Heart right ventricle (tissue), 16 donors: ENCODE data around the gene EYA3. TPM values are rescaled to one million over a fixed set of nuclear protein-coding genes. Genes with fewer than 3 reads are reported as not detected.
A peak's percentile ranks its signal among the peaks of the same experiment; 100 is the strongest.

Experiments
- ATAC-seq, 8 donors: fragments of 200-7000 bp; cut with Tn5 transposase; one replicate each; pipeline ENCODE4 v1.9.1; 2020; ENCODE audit warnings: mild to moderate bottlenecking in 8 of 8, moderate library complexity in 8 of 8, moderate number of reproducible peaks in 1 of 8
- DNase-seq, 2 donors: peaks; one replicate each; pipeline ENCODE4 v3.0.0-alpha.2; 2020
- H3K27ac ChIP-seq, 10 donors: fragments of 200-600 bp; sonication (generic) in 2 of 10; one replicate each; pipeline versions ENCODE4 v1.5.0 to v1.8.0; 2020 to 2022; ENCODE audit warnings: mild to moderate bottlenecking in 3 of 10
- H3K27me3 ChIP-seq, 7 donors: fragments of 200-600 bp; one replicate each; pipeline ENCODE4 v1.8.0; 2021 to 2022; ENCODE audit warnings: mild to moderate bottlenecking in 2 of 7
- H3K36me3 ChIP-seq, 9 donors: fragments of 200-600 bp; sonication (generic) in 1 of 9; one replicate each; pipeline versions ENCODE4 v1.5.0 to v1.8.0; 2020 to 2022; ENCODE audit warnings: mild to moderate bottlenecking in 2 of 9
- H3K4me1 ChIP-seq, 9 donors: fragments of 200-600 bp; sonication (generic) in 1 of 9; one replicate each; pipeline versions ENCODE4 v1.5.0 to v1.8.0; 2020 to 2022; ENCODE audit warnings: mild to moderate bottlenecking in 4 of 9
- H3K4me3 ChIP-seq, 10 donors: fragments of 200-600 bp; sonication (generic) in 2 of 10; one replicate each; pipeline versions ENCODE4 v1.5.0 to v1.8.0; 2020 to 2022; ENCODE audit warnings: mild to moderate bottlenecking in 7 of 10, moderate library complexity in 2 of 10
- H3K9me3 ChIP-seq, 11 donors: fragments of 200-600 bp in 10 of 11; sonication (generic) in 2 of 11; one replicate each; pipeline versions ENCODE4 v1.5.0 to v1.8.0; 2013 to 2022; ENCODE audit warnings: mild to moderate bottlenecking in 2 of 11, control low read depth in 1 of 11, moderate library complexity in 1 of 11
- WGBS, 2 donors: extraction: QIAGEN DNeasy Blood & Tissue Kit; methylation state at CpG; one replicate each; pipeline ENCODE4 v1.1.7; 2013; ENCODE audit warnings: inconsistent platforms in 1 of 2; 5-methylcytosine and 5-hydroxymethylcytosine counted together
- intact Hi-C, 10 donors: fragments of 100-400 bp; cut with DNase I; formaldehyde crosslinking; loops; one replicate each; pipeline versions ENCODE4 v1.11.1 to v1.14.2; 2022
- polyA plus RNA-seq, 2 donors: library from polyadenylated mRNA; stranded (reverse); fragments of 200-250 nt; gene quantifications; one replicate each; pipeline ENCODE4 v1.2.3, GENCODE V29; 2013
- total RNA-seq, 10 donors: library from RNA; stranded (reverse); fragmentation: NEBNext Ultra II Directional in 3 of 10; extraction: Animal tissue kit (Norgen Biotek cat#: 25700) in 3 of 10; gene quantifications; one replicate each; pipeline versions ENCODE4 v1.2.1 to v1.2.4, GENCODE V29; 2021 to 2023
- TF ChIP-seq, protein P1 (sequence below), 9 donors: fragments of 200-600 bp; sonication (generic) in 2 of 9; IDR thresholded peaks; one replicate each; pipeline versions ENCODE4 v1.5.0 to v1.8.0; 2021 to 2022; ENCODE audit warnings: antibody characterized with exemption in 9 of 9, mild to moderate bottlenecking in 5 of 9, moderate library complexity in 1 of 9
- donor health status: Arrhythmogenic right ventricular cardiomyopathy.
- donor health status: ischemic (EF 13 %, LVEDD 7.1; RV severe dilation, severe dysfunction).
- donor health status: healthy with polysubstance abuse.
- donor health status: DM: no; HTN: yes; CAD: no.
- donor health status: DM: no; HTN: no; CAD: no.
- donor health status: ischemic (EF 25% LVEDD 6.9; RV normal size, moderate dysfunction).
- donor health status: ischemic (EF 25% LVEDD 5.7; RV mildly dilated, moderate dysfunction).
- donor health status: healthy.
- donor health status: DM: yes; HTN: yes; CAD: no.
- donor health status: Ischemic cardiomyopathy.
- donor health status: ischemic (EF 35%, LVEDD 5.7; RV mildly dilated, moderate dysfunction).
- donor health status: nonischemic (EF 11% LVEDD 7.7; RV severe dilation, severe dysfunction).
- donor health status: DM: yes; HTN: yes; CAD: no.
- donor health status: PGD.
- donor health status: ischemic (EF 29% LVEDD 5.4; RV normal size, mild dysfunction).
- donor health status: nonischemic (EF 23%, LVEDD 6.1; RV moderate dilation, normal function).

EYA3 gene
- total and polyA plus RNA-seq, 12 donors, result 3.6 to 22.1 (median 17.3) TPM

DNA sequence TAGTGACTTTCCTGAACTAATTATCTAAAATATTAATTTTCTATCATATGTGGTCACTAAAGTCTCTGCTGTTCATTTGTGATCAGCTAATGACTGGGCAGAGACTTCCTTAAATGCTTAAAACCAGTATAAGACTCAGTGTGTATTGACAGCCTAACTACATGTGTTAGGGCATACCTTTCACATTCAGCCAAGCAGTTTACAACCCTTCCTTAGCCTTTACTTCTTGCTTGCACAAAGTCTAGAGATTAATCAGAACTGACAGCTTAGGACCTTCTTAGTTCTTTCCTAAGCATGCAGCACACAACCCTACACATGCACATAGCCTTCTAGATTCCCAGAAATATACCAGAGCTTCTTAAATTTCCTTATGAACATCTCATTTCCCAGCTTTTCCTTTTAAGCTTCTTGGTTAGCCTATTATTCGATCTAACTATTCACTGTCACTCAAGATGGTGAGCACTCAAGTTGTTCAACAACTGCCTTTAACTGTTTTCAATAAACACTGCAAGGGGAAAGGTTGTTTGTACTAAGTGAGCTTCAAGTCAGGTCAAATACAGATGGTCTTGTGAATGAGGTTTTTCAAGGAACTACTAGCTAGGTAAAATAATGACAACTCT, 13.4 kb downstream of the EYA3 start:
- Histone ChIP-seq H3K9me3 (no peaks in the 10 kb centered on the region), H3K36me3 (peaks cover 0 to 13% (median 0%) of the 10 kb centered on the region in 9 donors), H3K4me3 (no peak overlapping the region), H3K27me3 (no peaks in the 10 kb centered on the region), H3K27ac (peak overlapping the region in 2 of 10 donors; percentile 11 to 53), H3K4me1 (peaks cover 0 to 48% (median 29%) of the 10 kb centered on the region in 9 donors)
- no peak for ATAC-seq
- TF ChIP-seq, protein P1, sequence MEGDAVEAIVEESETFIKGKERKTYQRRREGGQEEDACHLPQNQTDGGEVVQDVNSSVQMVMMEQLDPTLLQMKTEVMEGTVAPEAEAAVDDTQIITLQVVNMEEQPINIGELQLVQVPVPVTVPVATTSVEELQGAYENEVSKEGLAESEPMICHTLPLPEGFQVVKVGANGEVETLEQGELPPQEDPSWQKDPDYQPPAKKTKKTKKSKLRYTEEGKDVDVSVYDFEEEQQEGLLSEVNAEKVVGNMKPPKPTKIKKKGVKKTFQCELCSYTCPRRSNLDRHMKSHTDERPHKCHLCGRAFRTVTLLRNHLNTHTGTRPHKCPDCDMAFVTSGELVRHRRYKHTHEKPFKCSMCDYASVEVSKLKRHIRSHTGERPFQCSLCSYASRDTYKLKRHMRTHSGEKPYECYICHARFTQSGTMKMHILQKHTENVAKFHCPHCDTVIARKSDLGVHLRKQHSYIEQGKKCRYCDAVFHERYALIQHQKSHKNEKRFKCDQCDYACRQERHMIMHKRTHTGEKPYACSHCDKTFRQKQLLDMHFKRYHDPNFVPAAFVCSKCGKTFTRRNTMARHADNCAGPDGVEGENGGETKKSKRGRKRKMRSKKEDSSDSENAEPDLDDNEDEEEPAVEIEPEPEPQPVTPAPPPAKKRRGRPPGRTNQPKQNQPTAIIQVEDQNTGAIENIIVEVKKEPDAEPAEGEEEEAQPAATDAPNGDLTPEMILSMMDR (IDR thresholded peaks at IDR 0.05), result no peak
- DNase-seq, result no peak
- WGBS, 2 donors, result 93 to 95% methylated on average over 1 of the region's 1 CpG
- intact Hi-C loops, result no loop called here

DNA sequence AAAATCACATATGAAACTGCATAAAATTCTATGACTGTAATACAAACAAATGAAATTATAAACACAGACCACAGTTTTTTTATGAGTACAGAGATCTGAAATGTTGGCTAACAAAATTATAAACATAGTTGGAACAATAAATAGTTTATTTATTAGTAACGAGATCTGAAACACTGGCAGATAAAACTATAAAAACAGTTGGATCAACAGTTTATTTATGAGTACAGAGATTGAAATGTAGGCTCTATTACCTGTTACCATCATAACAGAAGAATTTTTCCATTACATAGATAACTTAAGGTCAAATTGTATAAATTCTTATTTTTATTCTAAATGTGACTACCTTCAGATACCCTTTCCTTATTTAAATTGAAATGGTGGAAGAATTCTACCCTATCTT, 14.5 kb downstream of the EYA3 start:
- intact Hi-C loops, result no loop called here
- no peak overlapping the region for H3K4me3 ChIP-seq
- 70 to 72% methylated on average over 1 of the region's 1 CpG for WGBS, 2 donors
- TF ChIP-seq, protein P1 (IDR thresholded peaks at IDR 0.05), result no peak
- DNase-seq, result no peak
- peak overlapping the region in 1 of 10 donors; percentile 13 for H3K27ac ChIP-seq
- H3K9me3 ChIP-seq, result no peaks in the 10 kb centered on the region
- peaks cover 0 to 3% (median 0%) of the 10 kb centered on the region in 9 donors for H3K36me3 ChIP-seq
- H3K27me3 ChIP-seq, result no peaks in the 10 kb centered on the region
- peaks cover 0 to 42% (median 21%) of the 10 kb centered on the region in 9 donors for H3K4me1 ChIP-seq
- ATAC-seq, result no peak

DNA sequence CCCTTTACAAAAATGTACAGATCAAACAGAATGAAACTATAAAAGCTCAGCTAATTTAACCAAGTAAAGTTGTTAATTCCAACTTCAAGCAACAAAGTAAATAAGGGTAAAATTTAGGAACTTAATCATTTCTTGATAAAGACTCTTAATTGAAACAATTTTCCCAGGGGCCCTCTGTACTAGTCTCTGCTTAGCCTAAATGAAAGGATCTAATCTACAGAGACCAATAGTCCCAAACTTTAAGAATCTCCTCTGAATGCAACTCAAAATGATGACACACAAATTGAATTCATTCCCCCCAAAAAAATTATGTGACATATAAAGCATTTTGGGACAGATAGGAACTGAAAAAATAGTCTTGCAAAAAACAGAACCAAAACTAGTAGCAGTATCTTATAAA, 16.6 kb downstream of the EYA3 start:
- Histone ChIP-seq H3K9me3 (no peaks in the 10 kb centered on the region), H3K27me3 (no peaks in the 10 kb centered on the region), H3K27ac (no peak overlapping the region), H3K4me3 (no peak overlapping the region), H3K36me3 (no peaks in the 10 kb centered on the region), H3K4me1 (peaks cover 0 to 44% (median 20%) of the 10 kb centered on the region in 9 donors)
- ATAC-seq, result no peak
- intact Hi-C loops, result no loop called here
- TF ChIP-seq, protein P1 (IDR thresholded peaks at IDR 0.05), result no peak
- no peak for DNase-seq

DNA sequence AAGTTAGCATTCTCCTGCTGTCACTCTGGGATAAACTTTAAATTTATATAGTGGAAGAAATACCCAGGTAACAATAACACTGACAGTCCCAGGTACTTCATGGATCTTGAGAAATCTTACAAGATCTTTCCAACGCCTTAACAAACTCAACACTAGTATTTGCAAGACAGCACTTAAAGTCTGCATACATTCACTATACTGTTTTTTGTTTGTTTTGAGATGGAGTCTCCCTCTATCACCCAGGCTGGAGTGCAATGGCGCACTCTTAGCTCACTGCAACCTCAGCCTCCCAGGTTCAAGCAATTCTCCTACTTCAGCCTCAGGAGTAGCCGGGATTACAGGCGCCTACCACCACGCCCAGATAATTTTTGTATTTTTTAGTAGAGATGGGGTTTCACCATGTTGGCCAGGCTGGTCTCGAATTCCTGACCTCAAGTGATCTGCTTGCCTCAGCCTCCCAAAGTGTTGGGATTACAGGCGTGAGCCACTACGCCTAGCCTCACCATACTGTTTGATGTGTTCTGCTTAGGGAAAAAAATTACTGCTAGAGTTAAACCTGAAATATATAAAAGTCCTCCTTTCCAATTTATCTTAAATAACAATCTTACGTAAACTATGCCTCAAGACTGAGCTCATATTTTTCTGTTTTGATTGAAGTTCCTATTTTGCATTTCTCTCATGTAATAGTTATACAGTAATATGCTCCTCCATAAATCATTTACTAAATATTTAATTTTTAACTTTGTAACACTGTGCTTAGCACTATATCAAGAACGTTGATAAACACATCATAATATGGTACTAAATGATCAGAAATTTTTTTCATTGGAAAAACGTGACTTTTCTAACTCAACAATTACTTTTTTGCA, 17.5 kb downstream of the EYA3 start:
- Histone ChIP-seq H3K27ac (no peak overlapping the region), H3K4me1 (peaks cover 0 to 39% (median 23%) of the 10 kb centered on the region in 9 donors)
- TF ChIP-seq, protein P1 (IDR thresholded peaks at IDR 0.05), result no peak

More for the DNA sequence above, 17.5 kb downstream of the EYA3 start:
- 94 to 96% methylated on average over 11 of the region's 11 CpGs for WGBS, 2 donors
- DNase-seq, result no peak
- intact Hi-C loops, result no loop called here
- Histone ChIP-seq H3K4me3 (no peak overlapping the region), H3K27me3 (no peaks in the 10 kb centered on the region), H3K9me3 (no peaks in the 10 kb centered on the region), H3K36me3 (no peaks in the 10 kb centered on the region)
- ATAC-seq, result no peak
